NK-92 treated with Interleukin-12 subunit alpha and Interleukin-12 subunit beta, amount 100 ng/mL, for 24 hours (cell line): ENCODE measurements around the gene S100Z.
"Not testable (repeated sequence)": the region's sequence is repeated elsewhere in the genome, so short reads cannot be mapped to it uniquely, and the experiment has no call there.

Source experiments
- DNase-seq: peaks from one replicate; lab custom pipeline; 2025; lab: John Stamatoyannopoulos, UW

Gene S100Z

DNA sequence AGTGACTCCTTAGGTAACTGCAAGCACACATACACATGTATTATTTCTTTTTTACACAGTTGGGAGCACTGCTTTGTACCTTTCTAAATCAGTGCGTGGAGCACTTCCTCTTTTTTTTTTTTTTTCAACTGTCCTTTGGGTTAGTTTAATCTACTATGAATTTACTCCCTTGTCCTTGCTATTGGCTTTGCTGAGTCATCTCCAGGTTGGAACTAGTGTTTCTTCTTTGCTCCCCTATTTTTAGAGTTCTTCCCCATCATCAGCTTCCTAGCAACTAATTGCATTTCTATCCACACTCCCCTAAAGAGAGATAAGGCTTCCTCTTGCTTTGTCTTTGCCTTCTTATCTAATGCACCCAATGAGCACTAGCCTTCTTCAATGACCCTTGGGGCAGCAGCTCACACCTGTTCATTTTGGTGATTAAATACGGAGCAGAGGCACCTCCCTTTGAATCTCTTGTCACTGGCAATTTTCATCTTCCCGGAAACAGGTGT is 24.3 kb downstream of the S100Z start:
- no peak for DNase-seq

DNA sequence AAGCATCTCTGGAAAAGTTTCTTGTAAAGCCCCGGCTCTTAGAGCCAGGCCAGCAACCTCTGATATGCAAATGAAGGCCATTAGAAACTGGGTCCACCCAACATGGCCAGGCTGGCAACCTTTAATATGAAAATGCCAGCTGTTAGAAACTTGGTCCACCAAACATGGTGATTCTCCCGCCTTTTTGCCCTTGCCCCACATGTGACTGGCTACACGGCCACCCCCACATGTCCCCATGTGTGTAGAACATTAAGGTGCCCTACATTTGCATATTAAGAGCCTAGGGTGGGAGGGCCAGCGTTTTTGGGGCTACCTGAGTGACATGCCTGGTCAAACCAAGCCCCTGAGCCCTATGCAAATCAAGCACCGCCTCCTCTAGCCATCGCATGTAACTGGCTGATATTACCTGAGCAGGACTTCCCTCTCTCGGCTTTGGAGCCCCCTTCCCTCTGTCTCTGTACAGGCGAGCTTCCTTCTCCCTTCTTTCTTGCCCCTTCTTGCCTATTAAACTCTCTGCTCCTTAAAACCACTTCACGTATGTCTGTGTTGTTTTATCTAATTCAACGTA is 39.0 kb downstream of the S100Z start:
- DNase-seq: no peak

DNA sequence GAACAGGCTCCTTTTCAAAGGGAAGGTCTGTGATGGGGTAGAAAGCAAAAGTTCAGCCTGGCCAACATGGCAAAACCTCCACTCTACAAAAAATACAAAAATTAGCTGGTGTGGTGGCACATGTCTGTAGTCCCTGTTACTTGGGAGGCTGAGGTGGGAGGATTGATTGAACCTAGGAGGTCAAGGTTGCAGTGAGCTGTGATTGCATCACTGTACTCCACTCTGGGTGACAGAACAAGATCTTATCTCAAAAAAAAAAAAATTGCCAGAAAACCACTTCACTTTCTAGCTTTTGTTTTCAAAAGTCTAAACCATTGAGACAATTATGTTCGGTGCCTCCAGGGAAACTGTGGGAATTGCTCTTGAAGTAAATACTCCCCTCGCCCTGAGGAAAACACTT is 43.5 kb downstream of the S100Z start:
- no peak for DNase-seq

- DNase-seq: no peak
Measured at GRCh38 chr5:76896196-76896595, 46.4 kb downstream of the S100Z start.

DNA sequence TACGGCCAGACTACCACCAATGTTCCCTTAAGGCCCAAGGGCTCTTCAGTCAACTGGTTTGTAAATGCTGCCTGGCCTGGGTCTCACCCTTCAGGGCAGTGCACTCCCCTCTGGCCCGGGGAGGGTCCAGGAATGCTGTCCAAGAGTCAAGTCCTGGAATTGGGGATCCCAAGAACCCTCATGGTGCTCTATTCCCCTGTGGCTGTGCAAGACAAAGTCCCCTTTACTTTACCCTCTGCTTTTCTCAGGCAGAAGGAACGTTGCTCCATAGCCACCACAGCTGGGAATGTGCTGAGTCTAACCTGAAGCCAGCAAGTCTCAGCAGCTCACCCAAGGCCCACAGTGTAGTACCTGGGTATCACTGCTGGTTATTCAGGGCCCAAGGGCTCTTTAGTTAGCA is 51.7 kb downstream of the S100Z start:
- no peak for DNase-seq

- DNase-seq: no peak
Measured at GRCh38 chr5:76908166-76908565, 58.4 kb downstream of the S100Z start.

DNA sequence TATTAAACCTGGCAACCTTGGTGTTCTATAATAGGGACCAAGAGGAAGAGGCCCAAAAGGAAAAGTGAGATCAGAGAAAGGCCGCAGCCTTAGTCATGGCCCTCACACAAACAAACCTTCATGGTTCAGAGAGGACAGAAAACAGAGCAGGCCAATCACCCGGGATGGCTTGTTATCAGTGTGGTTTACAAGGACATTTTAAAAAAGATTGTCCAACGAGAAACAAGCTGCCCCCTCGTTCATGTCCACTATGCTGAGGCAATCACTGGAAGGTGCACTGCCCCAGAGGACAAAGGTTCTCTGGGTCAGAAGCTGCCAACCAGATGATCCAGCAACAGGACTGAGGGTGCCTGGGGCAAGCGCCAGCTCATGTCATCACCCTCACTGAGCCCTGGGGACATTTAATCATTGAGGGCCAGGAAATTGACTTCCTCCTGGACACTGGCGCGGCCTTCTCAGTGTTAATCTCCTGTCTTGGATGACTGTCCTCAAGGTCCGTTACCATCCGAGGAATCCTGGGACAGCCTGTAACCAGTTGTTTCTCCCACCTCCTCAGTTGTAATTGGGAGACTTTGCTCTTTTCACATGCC is 60.6 kb downstream of the S100Z start:
- not testable (repeated sequence) for DNase-seq

- DNase-seq: not testable (repeated sequence)
Measured at GRCh38 chr5:76914671-76915070, 64.9 kb downstream of the S100Z start.

- DNase-seq: no peak
Measured at GRCh38 chr5:76918539-76918938, 68.7 kb downstream of the S100Z start.

DNA sequence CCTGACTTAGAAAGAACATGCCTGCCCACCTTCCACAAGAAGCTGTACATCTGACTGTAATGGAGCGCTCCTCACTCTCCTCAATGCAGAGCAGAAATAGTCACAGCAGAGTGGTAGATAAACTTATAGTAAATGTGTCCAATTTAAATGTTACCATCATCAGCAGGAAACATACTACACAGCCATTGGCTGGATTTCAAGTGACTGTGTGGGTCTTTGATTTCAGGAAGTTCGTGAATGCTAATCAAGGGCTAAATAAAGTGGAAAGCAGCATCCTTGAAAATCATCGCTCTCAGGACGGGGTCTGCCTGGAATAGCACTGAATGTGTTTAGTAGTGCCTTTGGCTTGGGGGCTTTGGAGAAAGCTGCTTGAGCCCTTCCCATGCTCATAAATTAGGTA is 70.7 kb downstream of the S100Z start:
- no peak for DNase-seq

DNA sequence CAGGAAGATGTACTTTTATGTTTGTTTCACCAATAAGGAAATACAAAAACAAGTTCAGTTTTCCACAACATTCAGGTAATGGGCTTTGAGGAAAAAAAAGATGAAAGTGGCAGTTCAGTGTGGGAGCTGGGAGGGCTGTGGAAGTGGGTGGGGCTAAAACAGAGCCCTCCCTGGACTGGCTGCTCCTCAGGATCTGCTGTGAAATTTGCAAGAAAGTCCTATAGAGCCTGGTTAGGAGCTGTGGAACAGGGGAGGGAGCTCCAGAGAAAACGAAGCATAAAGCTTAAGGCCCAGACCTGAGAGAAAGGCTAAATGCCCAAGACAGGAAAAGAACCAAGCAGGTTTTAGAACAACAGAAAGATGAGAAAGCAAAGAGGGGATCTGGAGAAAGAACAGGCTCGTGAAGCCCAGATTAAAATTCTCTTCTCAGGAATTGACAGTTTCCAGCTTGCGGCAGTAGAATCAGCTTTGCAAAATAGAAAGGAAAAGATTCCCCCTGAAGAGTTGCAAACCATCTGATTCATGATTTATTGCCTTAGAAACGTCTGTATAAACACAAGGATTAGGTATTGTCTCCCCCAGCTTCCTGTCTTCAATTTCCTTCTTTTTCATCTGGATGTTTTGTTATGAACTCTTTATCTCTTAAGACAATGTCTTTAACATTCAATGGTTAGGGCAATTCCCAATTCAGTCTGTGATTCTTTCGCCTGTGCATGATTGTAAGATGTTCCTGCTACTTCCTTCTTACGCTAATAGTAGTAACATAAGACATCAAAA is 76.7 kb downstream of the S100Z start:
- no peak for DNase-seq

DNA sequence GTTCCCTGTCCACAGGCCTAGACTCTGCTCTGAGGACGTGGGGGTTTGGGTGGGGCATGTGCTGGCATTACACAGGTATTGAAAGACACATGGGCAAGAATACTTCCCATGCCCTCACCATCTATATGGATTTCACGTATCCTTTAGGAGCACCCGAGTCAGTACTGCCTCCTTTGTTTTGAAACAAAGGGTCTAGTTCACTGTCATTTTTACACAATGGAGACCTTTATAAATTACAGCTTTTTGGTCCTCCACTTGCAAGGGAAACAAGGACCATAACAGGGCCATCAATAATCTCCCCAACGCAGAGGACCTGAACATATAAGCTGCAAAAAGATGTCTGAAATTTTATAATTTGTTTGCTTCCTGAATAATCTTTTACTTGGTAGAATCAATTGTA is 78.1 kb downstream of the S100Z start:
- no peak for DNase-seq

- DNase-seq: no peak
Measured at GRCh38 chr5:76930083-76930482, 80.3 kb downstream of the S100Z start.

DNA sequence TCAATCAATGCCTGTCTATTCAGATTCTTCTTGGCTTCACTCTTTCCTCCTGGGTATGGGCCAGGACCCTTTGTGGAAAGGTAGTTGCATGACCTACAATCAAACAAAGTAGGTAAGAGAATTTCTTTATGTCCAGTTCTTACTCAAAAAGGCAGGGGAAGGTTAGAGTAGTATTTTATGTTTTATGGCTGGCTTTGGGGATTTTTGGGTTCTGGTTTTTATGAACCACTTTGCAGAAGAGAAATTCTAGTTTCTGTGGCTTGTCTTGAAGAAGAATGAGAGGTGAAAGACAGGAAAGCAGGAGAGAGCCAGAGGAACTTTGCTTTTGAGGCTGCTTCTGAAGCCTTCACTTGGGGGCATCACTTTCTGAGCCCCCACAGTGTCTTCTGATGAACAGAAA is 88.4 kb downstream of the S100Z start:
- DNase-seq: no peak

GRCh38 chr5:76941000-76941399 is 91.2 kb downstream of the S100Z start:
- no peak for DNase-seq

DNA sequence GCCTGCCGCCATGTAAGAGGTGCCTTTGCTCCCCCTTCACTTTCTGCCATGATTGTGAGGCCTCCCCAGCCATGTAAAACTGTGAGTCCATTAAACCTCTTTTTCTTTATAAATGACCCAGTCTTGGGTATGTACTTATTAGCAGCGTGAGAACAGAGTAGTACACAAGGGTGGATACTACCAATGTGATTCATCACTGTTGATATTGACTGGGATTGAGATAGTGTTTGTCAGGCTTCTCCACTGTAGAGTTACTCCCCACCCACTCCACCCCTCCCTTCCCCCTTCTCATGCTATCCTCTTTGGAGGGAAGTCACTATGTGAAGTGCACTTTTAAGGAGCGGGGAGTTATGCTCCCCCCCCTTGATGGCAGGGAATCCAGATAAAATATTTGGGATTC is 91.6 kb downstream of the S100Z start:
- no peak for DNase-seq

DNA sequence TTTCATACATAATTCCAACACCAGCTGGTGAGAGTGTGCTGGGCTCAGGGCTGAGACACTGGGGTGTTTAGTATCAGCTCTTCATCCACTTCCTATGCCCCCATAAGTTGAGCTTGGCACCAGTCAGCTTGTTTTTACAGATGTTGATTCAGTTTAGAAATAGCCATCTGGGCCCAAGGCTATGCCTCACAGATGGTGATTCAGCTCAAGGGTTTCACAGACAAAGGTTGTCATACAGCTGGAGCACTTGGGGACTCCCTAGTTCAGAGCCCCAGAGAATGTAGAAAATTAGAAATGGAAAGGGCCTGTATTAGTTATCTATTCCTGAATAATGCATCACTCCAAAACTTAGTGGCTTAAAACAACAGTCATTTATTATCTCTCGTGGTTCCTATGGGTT is 92.8 kb downstream of the S100Z start:
- DNase-seq: no peak

DNA sequence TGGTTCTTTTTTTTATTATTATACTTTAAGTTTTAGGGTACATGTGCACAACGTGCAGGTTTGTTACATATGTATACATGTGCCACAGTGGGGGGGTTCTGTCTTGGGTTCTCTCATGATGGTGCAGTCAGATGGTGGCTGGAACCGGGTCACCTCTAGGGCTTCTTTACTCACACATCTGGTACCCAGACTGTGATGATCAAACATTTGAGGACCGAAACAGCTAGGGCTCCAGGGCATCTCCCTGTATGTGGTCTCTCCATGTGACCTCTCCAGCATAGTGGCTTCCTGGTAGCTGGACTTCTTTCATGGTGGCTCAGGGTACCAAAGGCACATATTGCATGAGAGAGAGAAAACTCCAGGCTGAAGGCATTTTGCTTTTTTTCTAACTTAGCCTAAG is 93.2 kb downstream of the S100Z start:
- no peak for DNase-seq

DNA sequence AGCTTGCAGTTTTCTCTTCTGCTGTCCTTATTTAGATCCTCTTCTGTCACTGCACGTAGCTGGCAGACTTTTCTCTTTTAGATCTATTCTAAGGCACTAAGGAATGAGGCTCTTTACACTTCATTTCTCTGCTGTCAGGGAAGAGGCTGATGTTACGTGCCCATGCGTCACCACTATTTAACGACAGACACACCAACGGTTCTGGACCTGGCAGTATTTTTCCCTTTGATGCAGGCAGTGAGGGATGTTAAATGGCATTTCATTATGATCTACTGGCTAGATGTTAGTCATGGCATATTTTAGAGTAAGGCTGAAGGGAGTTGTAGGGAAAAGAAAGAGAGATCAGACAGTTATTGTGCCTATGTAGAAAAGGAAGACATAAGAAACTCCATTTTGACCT is 94.8 kb downstream of the S100Z start:
- DNase-seq: no peak

DNA sequence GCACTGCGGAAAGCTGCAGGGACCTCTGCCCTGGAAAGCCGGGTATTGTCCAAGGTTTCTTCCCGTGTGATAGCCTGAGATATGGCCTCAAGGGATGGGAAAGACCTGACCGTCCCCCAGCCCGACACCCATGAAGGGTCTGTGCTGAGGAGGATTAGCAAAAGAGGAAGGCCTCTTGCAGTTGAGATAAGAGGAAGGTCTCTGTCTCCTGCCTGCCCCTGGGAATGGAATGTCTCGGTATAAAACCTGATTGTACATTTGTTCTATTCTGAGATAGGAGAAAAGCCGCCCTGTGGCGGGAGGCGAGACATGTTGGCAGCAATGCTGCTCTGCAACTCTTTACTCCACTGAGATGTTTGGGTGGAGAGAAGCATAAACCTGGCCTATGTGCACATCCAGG is 95.4 kb downstream of the S100Z start:
- not testable (repeated sequence) for DNase-seq

GRCh38 chr5:76946090-76946489 is 96.3 kb downstream of the S100Z start:
- no peak for DNase-seq

GRCh38 chr5:76947082-76947503 is 97.3 kb downstream of the S100Z start:
- DNase-seq: no peak

DNA sequence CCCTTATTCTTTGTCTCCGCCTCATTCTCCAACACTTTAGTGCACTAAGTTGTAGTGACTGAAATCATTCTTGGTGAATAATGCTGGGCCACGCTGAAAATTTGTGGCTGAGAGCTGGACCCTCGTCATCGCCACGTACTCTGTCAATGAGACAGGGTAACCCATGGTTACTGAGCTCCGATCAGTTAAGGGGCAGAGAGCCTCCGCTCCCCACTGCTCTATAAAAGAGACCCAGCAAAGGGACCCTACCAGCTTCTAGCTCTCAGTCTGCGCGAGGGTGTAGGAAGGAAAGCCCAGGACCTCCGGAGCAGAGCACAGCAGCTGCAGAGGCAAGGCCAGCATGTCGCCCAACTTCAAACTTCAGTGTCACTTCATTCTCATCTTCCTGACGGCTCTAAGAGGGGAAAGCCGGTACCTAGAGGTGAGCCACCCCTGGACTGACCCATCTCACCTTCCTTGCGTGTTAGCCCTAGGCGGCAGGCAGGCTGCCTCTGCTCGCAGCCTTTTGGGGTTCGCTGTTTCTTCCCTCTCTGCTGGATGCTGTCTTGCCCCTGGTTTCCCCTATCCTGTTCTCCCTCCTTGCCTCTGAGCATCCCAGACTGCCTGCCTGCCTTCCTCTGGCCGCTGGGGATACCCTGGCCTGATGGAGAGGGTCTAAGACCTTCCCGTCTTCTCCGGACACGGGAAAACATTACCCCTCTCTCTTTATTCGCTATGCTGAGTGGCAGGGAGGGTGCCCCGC is 103.2 kb downstream of the S100Z start, which contains the start of gene CRHBP:
TSS of gene CRHBP (plus strand) at position 251 of the 742 bp plus-strand sequence. CDS start at position 341, 90 bp downstream.
- DNase-seq: no peak
